ENCODE results near the gene FTL. TPM values are rescaled to one million over a fixed set of nuclear protein-coding genes. Genes with fewer than 3 reads are reported as not detected.
"Not testable (repeated sequence)": the region's sequence is repeated elsewhere in the genome, so short reads cannot be mapped to it uniquely, and the experiment has no call there.

Gene FTL
- total RNA-seq, 2 donors from 2014 or later = 1,824 to 3,385 TPM

GRCh38 chr19:48926909-48927308 lies 38.2 kb upstream of the FTL start:
- peak; percentile 70 for ATAC-seq
- H3K9me3 ChIP-seq = no peaks in the 10 kb centered on the region
- DNase-seq = peak; percentile 30 to 75 (median 52)
- intact Hi-C loops (cut with DNase I) = no loop called here
- no peak for TF ChIP-seq POLR2A (IDR thresholded peaks at IDR 0.05)
- no peak for TF ChIP-seq CTCF (IDR thresholded peaks at IDR 0.05)
- peaks cover 0 to 3% of the 10 kb centered on the region in 2 donors for H3K36me3 ChIP-seq (replicated peaks in 1 of 2; ENCODE audit: insufficient read depth in 1 of 2, low read depth in 2 of 2)
- H3K27me3 ChIP-seq = no peaks in the 10 kb centered on the region
- WGBS, 2 donors = 10 to 21% methylated on average over 10 of the region's 10 CpGs
- no peak overlapping the region for H3K27ac ChIP-seq
- H3K4me1 ChIP-seq = peaks cover 6% of the 10 kb centered on the region
- no peak overlapping the region for H3K4me3 ChIP-seq

- WGBS, 2 donors = 85 to 89% methylated on average over 15 to 17 of the region's 17 CpGs
- H3K27me3 ChIP-seq; H3K9me3 ChIP-seq; intact Hi-C loops (cut with DNase I); H3K4me3 ChIP-seq; H3K4me1 ChIP-seq; H3K27ac ChIP-seq; ATAC-seq; H3K36me3 ChIP-seq (replicated peaks in 1 of 2; ENCODE audit: insufficient read depth in 1 of 2, low read depth in 2 of 2); DNase-seq: not testable (repeated sequence)
These were observed 37.4 kb upstream of the FTL start for GRCh38 chr19:48927692-48928091.

- WGBS, 2 donors = 71 to 79% methylated on average over 14 to 15 of the region's 15 CpGs
- no peaks in the 10 kb centered on the region for H3K36me3 ChIP-seq (replicated peaks in 1 of 2; ENCODE audit: insufficient read depth in 1 of 2, low read depth in 2 of 2)
- DNase-seq (peak in 1 of 4 donors; percentile 12), ATAC-seq (no peak)
- no peaks in the 10 kb centered on the region for H3K9me3 ChIP-seq
- H3K4me1 ChIP-seq = peaks cover 12% of the 10 kb centered on the region
- no peaks in the 10 kb centered on the region for H3K27me3 ChIP-seq
- intact Hi-C loops (cut with DNase I) = no loop called here
- H3K4me3 ChIP-seq = no peak overlapping the region
- no peak overlapping the region for H3K27ac ChIP-seq
- no peak for TF ChIP-seq CTCF (IDR thresholded peaks at IDR 0.05)
- TF ChIP-seq POLR2A (IDR thresholded peaks at IDR 0.05) = no peak
These were observed 36.7 kb upstream of the FTL start for GRCh38 chr19:48928164-48929025.

- peaks cover 13% of the 10 kb centered on the region for H3K4me1 ChIP-seq
- H3K36me3 ChIP-seq (replicated peaks in 1 of 2; ENCODE audit: insufficient read depth in 1 of 2, low read depth in 2 of 2) = no peaks in the 10 kb centered on the region
- WGBS, 2 donors = 0 to 1% methylated on average over 7 to 43 of the region's 43 CpGs
- H3K27ac ChIP-seq = no peak within 1 kb of the TSS
- peak in 2 of 3 donors; percentile 12 to 13 for TF ChIP-seq POLR2A (IDR thresholded peaks at IDR 0.05)
- no peak for TF ChIP-seq CTCF (IDR thresholded peaks at IDR 0.05)
- DNase-seq (peak; percentile 83 to 88 (median 85)), ATAC-seq (peak; percentile 95)
- no peaks in the 10 kb centered on the region for H3K9me3 ChIP-seq
- H3K27me3 ChIP-seq = peaks cover 0 to 6% of the 10 kb centered on the region in 2 donors
- no peak within 1 kb of the TSS for H3K4me3 ChIP-seq
- intact Hi-C loops (cut with DNase I) = no loop called here
These were observed 31.7 kb upstream of the FTL start, which contains the start of gene DHDH for GRCh38 chr19:48933382-48933932. TSS of gene DHDH (plus strand) at chr19:48933699. CDS start at chr19:48933722, 23 bp downstream.

GRCh38 chr19:48934837-48935236 lies 30.3 kb upstream of the FTL start:
- no peak for DNase-seq
- H3K27me3 ChIP-seq = peaks cover 0 to 6% of the 10 kb centered on the region in 2 donors
- no peak overlapping the region for H3K4me3 ChIP-seq
- intact Hi-C loops (cut with DNase I) = no loop called here
- 66 to 78% methylated on average over 11 to 19 of the region's 19 CpGs for WGBS, 2 donors
- ATAC-seq = no peak
- no peaks in the 10 kb centered on the region for H3K9me3 ChIP-seq
- H3K27ac ChIP-seq = no peak overlapping the region
- H3K36me3 ChIP-seq (replicated peaks in 1 of 2; ENCODE audit: insufficient read depth in 1 of 2, low read depth in 2 of 2) = no peaks in the 10 kb centered on the region
- TF ChIP-seq POLR2A (IDR thresholded peaks at IDR 0.05) (no peak), CTCF (IDR thresholded peaks at IDR 0.05) (no peak)
- peaks cover 13% of the 10 kb centered on the region for H3K4me1 ChIP-seq
